AG04449 (cell line): ENCODE results near the gene ST13.

Source experiments
- CTCF ChIA-PET: fragments of 350-600 bp; formaldehyde crosslinking; extraction: SDS; loops from one replicate; lab custom pipeline; 2021; ENCODE audit warnings: antibody characterized with exemption; lab: Yijun Ruan, JAX
- POLR2A ChIA-PET: fragments of 400-600, 350-600 bp; formaldehyde crosslinking; extraction: SDS; loops from one replicate; lab custom pipeline; 2020; ENCODE audit warnings: antibody characterized with exemption, inconsistent platforms; lab: Yijun Ruan, JAX
- DNase-seq: peaks from one replicate; pipeline ENCODE4 v3.0.0-alpha.2; 2010; ENCODE audit warnings: low read depth, low spot score
- H3K4me3 ChIP-seq: 2 replicates; pipeline ENCODE4 v1.5.1; 2011; ENCODE audit warnings: low read depth, mild to moderate bottlenecking, control low read depth, low read length
- CTCF ChIP-seq: IDR thresholded peaks from one replicate; pipeline ENCODE4 v1.5.1; 2011; ENCODE audit warnings: mild to moderate bottlenecking, moderate library complexity, low read length, control low read depth, inconsistent platforms; ENCODE audit not compliant: insufficient read depth; ENCODE audit errors: missing control alignments

The ST13 gene

GRCh38 chr22:40856513-40857308, at the start of gene ST13, which contains the start of gene XPNPEP3:
TSS of gene ST13 (minus strand) at chr22:40856639. CDS start at chr22:40856540, 99 bp downstream.
TSS of gene XPNPEP3 (plus strand) at chr22:40857148. CDS start at chr22:40857182, 34 bp downstream.
- peak; percentile 75 for DNase-seq
- POLR2A ChIA-PET = interaction anchor here (0.6 to 1.5 kb wide), 8 partner anchors 10 to 174 kb away, joined by 3 to 8 read pairs (median 4); partner anchors contain the start of gene RBX1
- peak within 1 kb of the TSS; percentile 97 for H3K4me3 ChIP-seq
- TF ChIP-seq CTCF = peak; percentile 16
- CTCF ChIA-PET = interaction anchor here (0.9 to 2.7 kb wide), 5 partner anchors 11 to 43 kb away, joined by 3 to 14 read pairs (median 7); no protein-coding TSS in a partner anchor

- no peak for TF ChIP-seq CTCF
- ChIA-PET POLR2A (no interaction called here), CTCF (interaction anchor here (0.8 to 2.7 kb wide), 2 partner anchors 10 to 19 kb away, joined by 3 to 13 read pairs; no protein-coding TSS in a partner anchor)
- no peak overlapping the region for H3K4me3 ChIP-seq
- no peak for DNase-seq
These were observed 47.7 kb upstream of the ST13 start for GRCh38 chr22:40904101-40904500.

- POLR2A ChIA-PET = no interaction called here
- CTCF ChIA-PET = interaction anchor here (0.8 to 4.0 kb wide), 46 partner anchors 9 to 551 kb away, joined by 3 to 40 read pairs (median 5); partner anchors contain the start of genes ST13 and XPNPEP3
- peak; percentile 40 for TF ChIP-seq CTCF
- H3K4me3 ChIP-seq = no peak overlapping the region
- DNase-seq = no peak
These were observed 42.5 kb upstream of the ST13 start for GRCh38 chr22:40898850-40899357.

GRCh38 chr22:40894417-40894816, 38.0 kb upstream of the ST13 start:
- no peak for DNase-seq
- POLR2A ChIA-PET = no interaction called here
- no peak overlapping the region for H3K4me3 ChIP-seq
- CTCF ChIA-PET = interaction anchor here (0.7 to 1.5 kb wide), 4 partner anchors 16 to 458 kb away, joined by 3 to 5 read pairs (median 4); no protein-coding TSS in a partner anchor
- TF ChIP-seq CTCF = no peak

- POLR2A ChIA-PET = no interaction called here
- CTCF ChIA-PET = interaction anchor here (2.1 to 2.9 kb wide), 2 partner anchors 9 kb away, joined by 6 to 14 read pairs; no protein-coding TSS in a partner anchor
- DNase-seq = no peak
- H3K4me3 ChIP-seq = no peak overlapping the region
- no peak for TF ChIP-seq CTCF
These were observed 34.4 kb upstream of the ST13 start for GRCh38 chr22:40890881-40891280.

GRCh38 chr22:40889116-40889515, 32.7 kb upstream of the ST13 start:
- no peak for TF ChIP-seq CTCF
- H3K4me3 ChIP-seq = no peak overlapping the region
- ChIA-PET POLR2A (no interaction called here), CTCF (interaction anchor here (2.1 kb wide), 1 partner anchor 10 kb away, joined by 14 read pairs; no protein-coding TSS in a partner anchor)
- DNase-seq = no peak
